Activated CD8-positive, alpha-beta memory T cell treated with anti-CD3 and anti-CD28 coated beads, Interleukin-2, amount 50 U/mL, for 1 hour (primary cell): ENCODE results near the gene TMEM259.

Source experiments
- DNase-seq: peaks from one replicate; pipeline ENCODE4 v3.0.0-alpha.2; 2020; ENCODE audit errors: extremely low read depth

TMEM259 gene

DNA sequence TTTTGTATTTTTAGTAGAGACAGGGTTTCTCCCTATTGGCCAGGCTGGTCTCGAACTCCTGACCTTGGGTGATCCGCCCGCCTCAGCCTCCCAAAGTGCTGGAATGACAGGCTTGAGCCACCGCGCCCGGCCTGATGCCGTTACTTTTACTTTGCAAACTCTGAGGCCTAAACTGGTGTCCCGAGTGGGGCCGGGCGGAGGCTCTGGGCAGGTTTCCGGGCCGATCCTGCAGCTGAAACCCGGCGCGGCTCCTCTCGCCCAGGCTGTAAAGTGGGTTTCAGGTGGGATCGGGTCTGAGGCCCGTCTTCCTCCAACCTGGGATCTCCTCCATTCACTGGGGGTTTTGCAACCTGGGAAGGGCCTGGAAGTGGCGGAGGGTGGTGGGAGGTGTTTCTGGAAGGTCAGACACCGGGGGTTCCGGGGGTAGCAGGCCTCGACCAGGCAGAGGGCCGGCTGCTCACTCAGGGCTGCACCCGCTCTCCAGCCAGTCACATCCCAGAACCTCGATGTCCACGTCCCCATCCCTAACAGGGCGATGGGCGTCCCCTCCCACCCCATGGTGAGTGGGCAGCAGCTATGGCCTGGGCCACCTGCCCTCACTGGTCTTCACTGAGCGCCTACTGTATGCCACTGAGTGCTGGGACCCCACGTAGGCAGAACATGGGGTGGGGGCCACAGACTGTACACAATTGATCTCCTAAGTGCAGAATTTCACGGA lies 58.1 kb downstream of the TMEM259 start:
- no peak for DNase-seq

- no peak for DNase-seq
Observed at GRCh38 chr19:961866-962620, 58.9 kb downstream of the TMEM259 start.

DNA sequence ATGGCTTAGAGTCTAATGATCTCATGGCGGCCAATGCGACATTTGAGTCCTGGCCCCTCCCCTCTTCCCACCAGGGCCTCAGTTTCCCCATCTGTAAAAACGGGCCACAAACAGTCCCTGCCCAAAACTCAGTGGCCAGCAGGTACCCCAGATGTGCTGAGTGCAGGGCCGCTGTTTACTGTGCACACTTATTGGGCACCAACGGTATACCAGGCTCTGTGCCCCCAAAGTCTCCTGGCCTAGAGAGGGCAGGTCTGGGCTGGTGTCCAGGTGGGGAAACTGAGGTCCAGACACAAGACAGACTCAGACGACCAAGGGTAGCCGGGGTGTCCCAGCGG lies 60.4 kb downstream of the TMEM259 start:
- DNase-seq, result no peak

GRCh38 chr19:960020-960419 lies 60.9 kb downstream of the TMEM259 start:
- DNase-seq, result no peak
